Hindlimb muscle (tissue), 1 donor: ENCODE measurements around the gene ALDOA. TPM values are rescaled to one million over a fixed set of nuclear protein-coding genes. Genes with fewer than 3 reads are reported as not detected.

Source experiments
- DNase-seq: peaks from one replicate; pipeline ENCODE4 v3.0.0-alpha.2; 2013
- polyA plus RNA-seq: library from polyadenylated mRNA; unstranded; fragments of 120-200 nt; gene quantifications from one replicate; pipeline ENCODE4 v1.2.1, GENCODE V29; 2013; ENCODE audit not compliant: insufficient read length

ALDOA gene
- polyA plus RNA-seq, 1 donor: 2,997 TPM

DNA sequence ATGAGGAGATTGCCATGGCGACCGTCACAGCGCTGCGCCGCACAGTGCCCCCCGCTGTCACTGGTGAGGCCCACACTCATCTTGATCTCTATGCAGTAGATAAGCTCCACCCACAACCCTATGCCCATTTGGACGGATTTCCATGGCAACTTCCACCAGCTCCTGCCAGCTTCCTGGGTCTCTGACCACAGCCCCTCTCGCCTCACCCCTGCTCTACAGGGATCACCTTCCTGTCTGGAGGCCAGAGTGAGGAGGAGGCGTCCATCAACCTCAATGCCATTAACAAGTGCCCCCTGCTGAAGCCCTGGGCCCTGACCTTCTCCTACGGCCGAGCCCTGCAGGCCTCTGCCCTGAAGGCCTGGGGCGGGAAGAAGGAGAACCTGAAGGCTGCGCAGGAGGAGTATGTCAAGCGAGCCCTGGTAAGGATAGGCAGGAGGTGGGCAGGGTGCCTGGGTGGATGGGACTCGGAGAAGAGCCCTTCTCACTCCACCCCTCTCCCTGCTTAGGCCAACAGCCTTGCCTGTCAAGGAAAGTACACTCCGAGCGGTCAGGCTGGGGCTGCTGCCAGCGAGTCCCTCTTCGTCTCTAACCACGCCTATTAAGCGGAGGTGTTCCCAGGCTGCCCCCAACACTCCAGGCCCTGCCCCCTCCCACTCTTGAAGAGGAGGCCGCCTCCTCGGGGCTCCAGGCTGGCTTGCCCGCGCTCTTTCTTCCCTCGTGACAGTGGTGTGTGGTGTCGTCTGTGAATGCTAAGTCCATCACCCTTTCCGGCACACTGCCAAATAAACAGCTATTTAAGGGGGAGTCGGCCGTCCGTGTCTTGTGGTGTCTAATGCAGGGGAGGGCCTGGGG is 4.3 kb downstream of the ALDOA start:
- no peak for DNase-seq

DNA sequence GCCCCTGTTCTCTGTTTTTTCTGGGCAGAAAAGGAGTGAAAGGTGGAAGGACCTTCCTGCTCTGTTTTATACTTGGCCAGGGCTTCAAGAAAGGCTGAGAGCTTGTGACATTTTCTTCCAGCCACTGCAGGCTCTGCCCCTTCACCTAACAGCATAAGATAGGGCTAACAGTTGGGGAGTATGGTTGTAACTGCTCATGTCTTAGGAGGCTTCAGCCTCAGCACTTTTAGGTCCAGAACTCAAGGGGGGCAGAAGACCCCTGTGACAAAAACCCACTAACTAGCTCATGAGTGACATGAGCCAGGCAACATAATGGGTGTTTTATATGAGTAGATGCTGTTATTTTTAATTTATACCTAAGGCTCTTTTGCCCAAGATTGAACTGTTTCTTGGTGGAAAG is 4.9 kb downstream of the ALDOA start:
- DNase-seq: no peak

DNA sequence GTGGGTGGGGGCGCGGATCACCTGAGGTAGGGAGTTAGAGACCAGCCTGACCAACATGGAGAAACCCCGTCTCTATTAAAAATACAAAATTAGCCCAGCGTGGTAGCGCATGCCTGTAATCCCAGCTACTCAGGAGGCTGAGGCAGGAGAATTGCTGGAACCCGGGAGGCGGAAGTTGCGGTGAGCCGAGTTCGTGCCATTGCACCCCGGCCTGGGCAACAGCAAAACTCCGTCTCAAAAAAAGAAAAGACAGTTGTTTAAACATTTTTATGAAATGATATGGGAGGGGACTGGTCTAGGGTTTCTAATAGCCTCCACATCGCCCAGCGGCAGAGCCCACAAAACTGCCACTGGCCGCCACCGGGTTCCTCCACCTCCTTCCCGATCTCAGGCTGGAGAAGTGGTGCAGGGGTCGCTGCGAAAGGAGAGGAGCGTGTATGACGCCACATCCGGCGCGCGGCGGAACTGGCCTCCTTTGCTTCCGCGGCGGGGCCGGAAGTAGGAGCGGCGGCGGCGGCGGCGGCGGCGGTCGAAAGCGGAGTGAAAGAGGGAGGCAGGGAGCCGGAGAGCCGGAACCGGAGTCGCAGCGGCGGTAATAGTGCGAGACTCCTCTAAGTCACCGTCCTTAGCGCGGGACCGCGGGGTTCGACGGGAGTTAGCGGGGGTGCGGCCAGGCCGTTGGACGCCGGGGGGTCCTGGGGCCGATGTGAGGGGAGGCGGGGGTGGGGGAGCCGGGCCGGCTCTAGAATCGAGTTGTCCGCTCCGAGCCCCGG is 10.1 kb downstream of the ALDOA start, which contains the start of gene PPP4C:
Gene PPP4C, plus strand, starts transcription at position 492 of the 773 bp plus-strand sequence. CDS start 384 bp downstream, outside the sequence.
- DNase-seq: peak; percentile 92

DNA sequence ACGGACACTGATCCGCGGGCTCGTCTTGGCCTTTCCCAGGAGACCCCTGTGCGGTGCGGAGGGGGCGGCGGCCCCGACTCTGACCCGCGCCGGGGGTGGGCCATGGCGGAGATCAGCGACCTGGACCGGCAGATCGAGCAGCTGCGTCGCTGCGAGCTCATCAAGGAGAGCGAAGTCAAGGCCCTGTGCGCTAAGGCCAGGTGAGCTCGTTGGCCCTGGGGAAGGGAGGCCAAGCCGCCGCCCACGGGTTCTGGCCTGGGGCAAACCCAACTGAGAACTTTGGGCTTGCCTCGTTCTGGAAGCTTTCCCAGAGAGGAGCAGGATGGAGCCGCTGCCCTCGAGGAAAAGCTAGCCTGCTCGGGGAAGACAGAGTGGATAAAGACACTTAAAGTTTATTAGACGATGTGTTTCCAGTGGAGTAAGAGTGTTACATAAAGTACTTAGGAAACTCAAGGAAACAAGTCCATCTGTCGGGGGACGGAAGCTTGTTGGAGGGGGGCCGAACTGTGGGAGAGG is 10.8 kb downstream of the ALDOA start:
- no peak for DNase-seq

DNA sequence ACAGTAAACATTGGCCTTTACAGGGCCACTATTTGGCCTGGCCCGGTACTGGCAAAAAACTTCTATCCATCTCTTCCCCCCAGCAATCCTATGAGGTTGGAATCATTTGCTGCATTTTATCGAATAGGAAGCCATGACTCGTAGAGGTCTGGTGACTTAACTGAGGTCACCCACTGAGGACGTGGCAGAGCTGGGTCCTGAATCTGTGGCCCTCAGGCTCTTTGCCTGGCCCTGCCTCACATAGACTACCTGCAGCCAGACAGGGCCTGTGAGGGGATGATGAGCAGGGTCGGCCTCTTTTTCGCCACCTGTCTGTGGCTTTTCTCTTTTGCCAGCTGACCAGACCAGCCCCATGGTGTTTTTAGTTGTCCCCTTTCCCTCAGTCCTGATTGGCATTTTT is 12.1 kb downstream of the ALDOA start:
- DNase-seq: no peak

DNA sequence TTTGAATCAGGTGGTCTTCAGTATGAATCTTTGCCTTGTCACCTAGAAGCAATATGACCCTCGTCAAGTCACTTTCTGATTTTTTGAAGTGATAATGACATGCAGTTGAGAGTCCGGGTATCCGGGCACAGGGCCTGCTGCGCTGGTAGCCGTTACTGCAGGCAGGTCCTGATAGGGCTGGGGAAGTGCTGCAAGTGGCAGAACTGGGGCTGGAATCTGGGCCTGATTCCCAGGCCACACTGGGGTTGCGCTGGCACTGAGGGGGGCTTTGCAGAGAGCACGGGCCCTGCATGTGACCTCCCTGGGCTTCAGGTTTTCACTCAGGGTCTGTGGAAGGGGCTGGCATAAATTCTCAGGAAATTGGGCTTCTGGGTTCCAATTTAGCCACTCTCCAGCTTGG is 13.2 kb downstream of the ALDOA start:
- DNase-seq: no peak

DNA sequence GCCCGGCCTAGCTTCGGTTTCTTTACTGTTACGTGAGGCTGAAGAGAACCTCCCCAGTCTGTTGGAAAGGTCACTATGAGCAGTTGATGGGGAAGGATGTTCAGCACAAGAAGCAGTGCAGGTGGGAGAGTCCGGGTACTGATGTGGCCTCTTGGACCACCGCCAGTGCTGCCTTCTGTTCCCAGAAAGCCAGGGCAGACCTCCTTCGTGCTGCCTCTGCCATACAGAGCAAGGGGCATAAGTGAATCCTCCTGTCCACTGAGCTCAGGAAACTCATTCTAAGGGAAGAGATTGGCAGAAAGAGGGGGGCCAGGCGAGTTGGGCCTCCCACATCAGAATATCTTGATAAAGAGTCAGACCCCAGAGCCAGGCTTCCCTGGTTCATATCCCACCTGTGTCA is 13.9 kb downstream of the ALDOA start:
- DNase-seq: no peak

DNA sequence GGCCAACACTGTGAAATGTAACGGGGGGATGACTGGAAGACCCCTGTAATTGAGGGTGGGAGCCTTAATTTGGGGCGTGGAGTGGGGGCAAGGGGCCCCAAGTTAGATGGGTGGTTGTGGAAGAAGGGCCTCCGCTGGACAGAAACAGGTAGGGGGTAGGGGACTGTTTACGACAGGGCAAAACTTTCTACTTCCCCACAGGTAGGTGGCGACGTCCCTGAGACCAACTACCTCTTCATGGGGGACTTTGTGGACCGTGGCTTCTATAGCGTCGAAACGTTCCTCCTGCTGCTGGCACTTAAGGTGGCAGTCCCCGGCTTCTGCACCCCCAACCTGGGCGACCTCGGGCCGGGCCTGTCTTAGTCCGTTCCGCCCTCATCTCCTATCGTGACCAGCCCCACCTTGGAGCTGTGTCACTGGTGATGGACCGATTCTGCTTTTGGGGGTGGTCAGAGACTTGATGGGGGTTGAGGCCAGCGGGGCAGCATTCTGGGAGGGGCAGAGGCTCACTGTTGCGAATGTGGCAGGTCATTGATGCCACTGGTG is 17.1 kb downstream of the ALDOA start:
- no peak for DNase-seq

DNA sequence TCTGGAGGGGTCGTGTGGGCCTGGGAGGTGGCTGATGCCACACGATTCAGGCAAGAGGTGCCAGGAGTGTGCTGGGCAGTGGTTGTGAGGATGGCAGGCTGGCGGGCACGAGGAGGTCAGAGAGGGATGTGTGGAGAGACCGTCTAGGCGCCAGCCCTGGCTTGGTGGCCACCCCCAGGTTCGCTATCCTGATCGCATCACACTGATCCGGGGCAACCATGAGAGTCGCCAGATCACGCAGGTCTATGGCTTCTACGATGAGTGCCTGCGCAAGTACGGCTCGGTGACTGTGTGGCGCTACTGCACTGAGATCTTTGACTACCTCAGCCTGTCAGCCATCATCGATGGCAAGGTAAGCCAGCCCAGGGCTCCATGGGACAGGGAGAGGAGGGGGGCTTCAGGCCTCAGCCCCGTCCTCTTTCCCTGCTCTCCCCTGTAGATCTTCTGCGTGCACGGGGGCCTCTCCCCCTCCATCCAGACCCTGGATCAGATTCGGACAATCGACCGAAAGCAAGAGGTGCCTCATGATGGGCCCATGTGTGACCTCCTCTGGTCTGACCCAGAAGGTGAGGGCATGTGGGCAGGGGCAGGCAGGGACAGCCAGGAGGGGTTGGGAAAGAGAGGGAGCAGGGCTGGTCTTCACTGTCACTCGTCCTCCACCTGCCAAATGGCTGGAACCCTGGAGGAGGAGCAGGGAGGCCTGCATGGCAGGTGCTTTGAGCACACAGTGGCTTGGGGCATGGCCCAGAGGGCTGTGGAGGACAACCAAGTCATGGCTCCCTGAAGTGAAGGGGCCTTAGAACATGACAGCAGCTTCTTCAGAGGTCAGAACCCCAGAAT is 17.9 kb downstream of the ALDOA start:
- DNase-seq: no peak

DNA sequence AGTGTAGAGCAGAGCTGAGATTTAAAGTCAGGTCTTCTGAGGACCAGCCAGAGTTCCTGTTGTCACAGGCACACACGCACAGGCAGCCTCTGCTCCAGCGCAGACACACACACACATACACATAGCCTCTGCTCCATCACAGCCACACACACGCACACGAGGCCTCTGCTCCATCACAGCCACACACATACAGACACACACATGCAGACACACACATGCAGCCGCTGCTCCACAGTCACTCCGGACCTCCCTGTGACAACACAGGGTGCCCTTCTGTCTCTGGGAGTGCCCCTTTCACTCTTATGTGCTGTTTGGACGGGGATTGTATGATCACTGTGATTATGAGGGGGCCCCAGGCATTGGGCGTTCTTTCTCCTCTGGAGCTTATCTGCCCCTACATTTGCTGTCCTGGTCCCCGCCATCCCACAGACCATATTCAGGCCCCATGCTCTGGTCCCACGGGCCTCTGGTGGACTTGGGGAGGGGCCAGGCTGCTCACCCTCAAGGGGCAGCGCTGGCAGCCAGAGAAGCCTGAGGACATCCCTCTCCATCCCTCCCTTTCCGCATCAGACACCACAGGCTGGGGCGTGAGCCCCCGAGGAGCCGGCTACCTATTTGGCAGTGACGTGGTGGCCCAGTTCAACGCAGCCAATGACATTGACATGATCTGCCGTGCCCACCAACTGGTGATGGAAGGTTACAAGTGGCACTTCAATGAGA is 18.7 kb downstream of the ALDOA start:
- DNase-seq: no peak

DNA sequence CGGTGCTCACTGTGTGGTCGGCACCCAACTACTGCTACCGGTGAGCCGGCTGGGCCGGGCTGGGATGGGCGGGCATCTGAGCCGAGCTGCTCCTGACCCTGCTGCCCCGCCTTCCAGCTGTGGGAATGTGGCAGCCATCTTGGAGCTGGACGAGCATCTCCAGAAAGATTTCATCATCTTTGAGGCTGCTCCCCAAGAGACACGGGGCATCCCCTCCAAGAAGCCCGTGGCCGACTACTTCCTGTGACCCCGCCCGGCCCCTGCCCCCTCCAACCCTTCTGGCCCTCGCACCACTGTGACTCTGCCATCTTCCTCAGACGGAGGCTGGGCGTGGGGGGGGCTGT is 19.2 kb downstream of the ALDOA start:
- DNase-seq: no peak

DNA sequence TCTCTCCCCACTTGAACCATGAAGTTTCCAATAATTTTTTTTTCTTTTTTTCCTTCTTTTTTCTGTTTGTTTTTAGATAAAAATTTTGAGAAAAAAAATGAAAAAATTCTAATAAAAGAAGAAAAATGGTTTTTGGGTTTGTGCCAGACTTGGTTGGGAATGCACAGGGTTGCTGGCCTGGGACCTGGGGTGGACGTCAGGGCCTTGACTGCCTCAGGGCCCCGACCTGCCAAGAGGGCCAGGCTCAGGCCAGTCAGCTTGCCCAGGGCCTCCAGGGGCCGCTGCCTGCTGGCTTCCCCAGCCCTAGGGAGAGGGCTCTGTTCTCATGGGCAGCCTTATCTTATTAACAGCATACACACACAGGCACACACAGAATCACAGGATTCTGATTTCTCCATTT is 19.7 kb downstream of the ALDOA start:
- DNase-seq: no peak

DNA sequence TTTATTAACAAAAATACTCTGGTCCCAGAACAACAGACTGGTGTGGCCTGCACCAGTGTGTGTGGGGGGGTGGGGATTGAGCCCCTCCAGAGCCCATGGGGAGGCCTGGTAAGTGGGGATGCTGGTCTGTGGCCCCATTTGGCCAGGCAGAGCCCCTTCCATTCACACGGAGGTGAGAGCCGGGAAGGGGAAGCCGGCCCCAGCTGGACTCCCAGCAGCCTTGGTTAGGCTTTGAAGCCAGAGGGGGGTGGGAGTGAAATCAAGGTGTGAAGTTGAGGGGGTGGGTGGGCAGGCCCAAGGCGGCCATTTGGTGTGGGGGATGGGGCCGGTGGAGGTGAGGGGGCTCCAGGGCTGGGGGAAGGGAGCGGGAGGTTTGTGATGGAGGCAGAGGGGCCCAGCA is 20.3 kb downstream of the ALDOA start:
- no peak for DNase-seq

DNA sequence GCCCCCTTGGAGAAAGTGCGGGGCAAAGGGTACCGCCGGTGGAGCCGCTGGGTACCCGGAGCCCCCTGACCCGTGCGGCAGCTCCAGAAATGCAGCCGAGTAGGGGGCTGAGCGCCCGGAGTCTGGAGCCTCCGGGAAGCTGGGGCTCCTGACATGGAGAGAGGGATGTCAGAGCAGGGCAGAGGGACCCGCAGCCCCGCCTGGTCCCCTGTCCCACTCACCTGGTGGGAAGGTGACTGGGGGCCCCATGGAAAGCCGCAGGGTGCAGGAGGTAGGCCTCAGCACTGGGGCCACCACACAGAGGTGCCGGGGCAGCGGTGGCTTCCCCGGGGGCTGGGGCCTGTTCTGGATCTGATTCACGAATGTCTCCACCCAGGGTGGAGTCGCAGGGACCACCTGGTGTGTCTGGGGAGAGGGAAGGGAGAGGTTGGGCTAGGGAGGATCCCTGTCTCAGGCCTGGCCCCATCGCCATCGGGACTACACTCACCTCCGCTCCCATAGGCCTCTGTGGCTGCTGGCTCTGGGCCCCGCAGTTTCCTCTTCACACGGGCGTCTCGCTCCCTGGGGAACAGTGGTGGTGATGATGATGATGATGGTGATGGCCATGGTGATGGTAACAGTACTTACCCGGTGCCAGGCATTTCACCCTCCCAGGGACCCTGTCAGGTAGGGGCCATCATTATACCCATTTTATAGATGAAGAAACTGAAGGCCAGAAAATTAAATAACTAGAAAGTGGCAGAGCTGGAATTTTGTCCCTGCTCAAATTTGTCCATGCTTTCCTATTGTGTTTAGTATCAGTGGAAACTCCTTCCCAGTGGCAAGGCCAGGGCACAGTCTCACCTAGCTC is 21.0 kb downstream of the ALDOA start:
- no peak for DNase-seq

DNA sequence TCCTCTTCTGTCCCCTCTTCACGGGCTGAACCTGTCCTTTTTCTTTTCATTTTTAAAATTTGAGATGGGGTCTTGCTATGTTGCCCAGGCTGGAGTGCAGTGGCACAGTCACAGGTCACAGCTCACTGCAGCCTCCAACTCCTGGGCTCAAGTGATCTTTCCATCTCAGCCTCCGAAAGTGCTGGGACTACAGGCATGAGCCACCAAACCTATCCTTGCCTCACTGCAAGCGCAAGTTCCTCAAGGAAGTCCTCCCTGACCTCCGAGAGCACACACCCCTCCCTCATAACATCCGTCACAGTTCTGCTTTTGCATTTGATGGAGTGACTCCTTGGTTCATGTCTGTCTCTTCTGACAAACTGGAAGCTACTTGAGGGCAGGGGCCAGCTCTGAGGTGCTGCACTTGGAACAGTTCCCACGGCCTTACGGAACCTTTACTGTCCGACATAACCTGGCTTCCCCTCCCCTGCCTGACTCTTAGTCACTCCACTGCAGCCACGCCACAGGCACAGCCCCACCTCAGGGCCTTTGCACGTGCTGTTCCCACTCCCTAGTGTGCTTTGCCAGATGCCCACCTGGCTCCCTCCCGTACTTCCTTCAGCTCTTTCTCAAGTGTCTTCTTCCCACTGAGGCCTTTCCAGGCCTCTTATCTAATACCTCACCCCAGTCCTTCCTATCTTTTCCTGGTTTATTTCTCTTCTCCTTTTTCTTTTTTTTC is 21.8 kb downstream of the ALDOA start:
- DNase-seq: no peak

DNA sequence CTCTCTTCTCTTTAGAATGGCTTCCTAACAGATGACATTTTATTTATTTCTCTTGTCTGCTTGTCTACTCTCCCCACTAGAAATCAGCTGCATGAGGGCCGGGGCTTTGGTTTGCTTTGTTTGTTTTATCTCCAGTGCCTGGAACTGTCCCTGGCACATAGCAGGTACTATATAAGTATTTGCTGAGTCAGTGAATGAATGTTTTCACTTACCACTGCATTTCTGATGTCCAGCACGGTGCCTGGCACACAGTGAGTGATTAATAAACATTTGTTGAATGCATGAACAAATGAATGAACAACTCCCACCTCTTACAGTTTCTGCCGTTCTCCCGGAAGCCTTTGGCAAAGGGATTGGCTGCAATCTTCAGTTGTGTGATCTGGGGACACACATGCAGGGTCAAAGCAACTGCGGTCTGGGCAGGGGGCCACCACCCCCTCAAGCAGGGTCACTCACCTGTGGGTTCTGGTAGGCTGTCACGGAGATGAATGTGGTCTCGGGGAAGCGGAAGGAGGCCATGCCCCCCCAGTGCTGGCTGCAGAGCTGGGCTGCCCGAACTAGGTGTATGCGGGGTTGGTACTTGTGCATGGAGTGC is 22.8 kb downstream of the ALDOA start:
- no peak for DNase-seq

DNA sequence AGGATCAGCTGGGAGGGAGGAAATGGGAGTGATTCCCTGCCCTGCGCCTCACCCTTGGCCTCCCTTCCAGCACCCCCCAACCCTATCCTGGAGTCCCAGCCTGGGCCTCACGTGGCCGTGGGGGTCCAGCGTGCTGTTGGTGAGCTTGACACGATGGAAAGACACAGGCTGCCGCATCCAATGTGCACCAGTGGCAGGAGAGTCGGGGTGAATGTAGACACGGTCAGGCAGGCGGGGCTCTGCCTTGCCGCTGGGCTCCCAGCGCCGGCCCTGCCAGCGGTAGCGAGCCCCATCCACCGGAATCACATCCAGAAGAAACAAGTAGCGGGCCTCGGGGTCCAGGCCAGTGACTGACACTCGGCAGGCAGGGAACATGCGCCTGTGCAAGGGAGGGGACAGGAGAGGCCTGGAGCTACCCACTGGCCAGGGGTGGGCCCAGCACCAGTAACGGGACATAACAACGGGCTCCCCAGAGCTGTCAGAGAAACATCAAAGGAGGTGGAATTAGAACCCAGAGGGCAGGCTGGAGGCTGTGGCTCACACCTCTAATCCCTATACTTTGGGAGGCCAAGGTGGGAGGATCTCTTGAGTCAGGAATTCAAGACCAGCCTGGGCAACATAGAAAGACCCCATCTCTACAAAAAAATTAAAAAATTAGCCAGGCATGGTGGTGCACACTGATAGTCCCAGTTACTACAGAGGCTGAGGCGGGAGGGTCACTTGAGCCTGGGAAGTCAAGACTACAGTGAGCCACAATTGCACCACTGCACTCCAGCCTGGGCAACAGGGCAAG is 23.5 kb downstream of the ALDOA start:
- DNase-seq: no peak

DNA sequence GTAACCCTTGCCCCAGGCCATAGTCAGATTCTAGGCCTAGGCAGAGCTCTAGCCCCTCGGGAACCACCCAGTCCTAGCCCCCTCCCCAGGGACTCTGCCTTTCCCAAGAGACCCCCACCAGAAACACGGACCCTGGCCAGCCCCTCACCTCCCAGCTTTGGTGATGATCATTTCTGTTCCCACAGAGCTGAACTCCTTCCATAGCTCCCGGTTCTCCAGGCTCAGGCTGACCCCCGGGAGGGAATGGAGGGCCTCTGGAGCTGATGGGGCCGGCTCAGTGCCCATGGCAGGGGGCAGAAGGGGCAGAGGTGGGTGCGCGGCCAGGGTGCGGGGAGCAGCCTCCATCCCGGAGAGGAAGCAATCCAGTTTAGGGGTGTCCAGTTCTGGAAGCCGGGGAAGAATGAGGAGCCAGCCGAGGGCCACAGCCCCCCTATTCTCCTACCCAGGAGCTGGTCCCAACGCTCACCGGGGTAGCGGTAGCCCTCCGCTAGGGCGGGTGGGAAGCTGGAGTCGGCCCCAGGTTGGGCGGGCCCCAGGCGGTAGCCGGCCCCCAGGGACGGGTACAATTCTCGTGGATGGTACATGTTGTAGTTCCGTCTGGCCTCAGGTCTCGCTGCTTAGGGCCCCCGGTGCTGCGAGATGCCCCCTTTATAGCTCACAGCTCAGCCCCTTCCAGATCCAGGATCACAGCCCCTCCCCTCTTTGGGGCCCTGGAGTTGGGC is 25.2 kb downstream of the ALDOA start:
- DNase-seq: no peak
